Natural killer cell (primary cell): ENCODE data around the gene PYGB. TPM values are rescaled to one million over a fixed set of nuclear protein-coding genes. Genes with fewer than 3 reads are reported as not detected.

Source experiments
- ATAC-seq, 3 donors: fragments of 150-1000 bp in 2 of 3; fragments of 200-7000 bp in 1 of 3; cut with Tn5 transposase; 1 replicate in 1 of 3; 2 replicates in 2 of 3; pipeline ENCODE4 v1.10.0; 2021; ENCODE audit warnings: mild to moderate bottlenecking in 2 of 3, moderate library complexity in 2 of 3
- DNase-seq, 2 donors: peaks; one replicate each; pipeline versions ENCODE4 v3.0.0 to v3.0.0-alpha.2; 2013 to 2021; ENCODE audit warnings: mixed read lengths in 1 of 2
- H3K27ac ChIP-seq: one replicate; pipeline ENCODE4 v1.5.1; 2013; ENCODE audit warnings: mild to moderate bottlenecking, low read length
- H3K27me3 ChIP-seq: one replicate; pipeline ENCODE4 v1.6.1; 2013; ENCODE audit warnings: low read length; ENCODE audit not compliant: control insufficient read depth, insufficient read depth
- H3K36me3 ChIP-seq: one replicate; pipeline ENCODE4 v1.6.1; 2013; ENCODE audit warnings: low read length; ENCODE audit not compliant: control insufficient read depth, insufficient read depth
- H3K4me1 ChIP-seq: one replicate; pipeline ENCODE4 v1.6.1; 2013; ENCODE audit warnings: low read length; ENCODE audit not compliant: control insufficient read depth, insufficient read depth
- H3K4me3 ChIP-seq: one replicate; pipeline ENCODE4 v1.5.1; 2013; ENCODE audit warnings: low read length
- H3K9me3 ChIP-seq: one replicate; pipeline ENCODE4 v1.6.1; 2013; ENCODE audit warnings: low read length; ENCODE audit not compliant: control insufficient read depth, insufficient read depth
- H3K27ac Mint-ChIP-seq, 2 donors: one replicate each; pipeline ENCODE4 v1.8.0; 2022; ENCODE audit warnings: mild to moderate bottlenecking in 2 of 2, mixed read lengths in 2 of 2, moderate library complexity in 1 of 2
- H3K27me3 Mint-ChIP-seq, 2 donors: one replicate each; pipeline ENCODE4 v1.8.0; 2022; ENCODE audit warnings: low read depth in 2 of 2, mixed read lengths in 2 of 2
- H3K36me3 Mint-ChIP-seq: one replicate; pipeline ENCODE4 v1.8.0; 2022; ENCODE audit warnings: mixed read lengths
- H3K4me1 Mint-ChIP-seq, 2 donors: one replicate each; pipeline ENCODE4 v1.8.0; 2022; ENCODE audit warnings: mixed read lengths in 2 of 2
- H3K4me3 Mint-ChIP-seq: one replicate; pipeline ENCODE4 v1.8.0; 2022; ENCODE audit warnings: mild to moderate bottlenecking, moderate library complexity, mixed read lengths
- H3K9me3 Mint-ChIP-seq, 2 donors: one replicate each; pipeline ENCODE4 v1.8.0; 2022; ENCODE audit warnings: mixed read lengths in 2 of 2
- CTCF ChIP-seq: fragments of 200-600 bp; IDR thresholded peaks from one replicate; pipeline ENCODE4 v1.8.0; 2022; ENCODE audit warnings: antibody characterized with exemption
- WGBS: methylation state at CpG from one replicate; pipeline ENCODE4 v1.1.7; 2013; ENCODE audit warnings: missing lambda C conversion rate; ENCODE audit not compliant: insufficient coverage; 5-methylcytosine and 5-hydroxymethylcytosine counted together
- intact Hi-C: fragments of 100-400 bp; cut with micrococcal nuclease; formaldehyde crosslinking; loops from one replicate; pipeline ENCODE4 v1.14.2; 2022
- total RNA-seq, 4 donors: library from RNA; stranded (reverse); fragments of 120-200 nt in 1 of 4; gene quantifications; one replicate each; pipeline versions ENCODE4 v1.2.3 to v1.2.4, GENCODE V29; 2013 to 2022

Gene PYGB
- total RNA-seq, 3 donors from 2014 or later (not counting 1 experiment from before 2014, with no cell fraction given) = 39.4 to 55.4 (median 47.0) TPM

GRCh38 chr20:25292176-25292891 lies 44.4 kb downstream of the PYGB start:
- no peaks in the 10 kb centered on the region for H3K36me3 Mint-ChIP-seq
- H3K9me3 ChIP-seq = no peaks in the 10 kb centered on the region
- 97% methylated on average over 35 of the region's 35 CpGs for WGBS
- H3K4me3 ChIP-seq = no peak overlapping the region
- H3K27ac Mint-ChIP-seq = no peak overlapping the region
- peaks cover 4% of the 10 kb centered on the region for H3K4me1 ChIP-seq
- H3K27me3 ChIP-seq = no peaks in the 10 kb centered on the region
- H3K27me3 Mint-ChIP-seq = no peaks in the 10 kb centered on the region
- H3K4me1 Mint-ChIP-seq = no peaks in the 10 kb centered on the region
- H3K27ac ChIP-seq = no peak overlapping the region
- DNase-seq = no peak
- ATAC-seq = no peak
- H3K36me3 ChIP-seq = peaks cover 17% of the 10 kb centered on the region
- intact Hi-C loops = no loop called here
- no peak for TF ChIP-seq CTCF
- no peaks in the 10 kb centered on the region for H3K9me3 Mint-ChIP-seq
- H3K4me3 Mint-ChIP-seq = no peak overlapping the region

GRCh38 chr20:25293507-25293906 lies 45.6 kb downstream of the PYGB start:
- Mint-ChIP-seq H3K9me3 (no peaks in the 10 kb centered on the region), H3K36me3 (no peaks in the 10 kb centered on the region), H3K27me3 (no peaks in the 10 kb centered on the region), H3K27ac (no peak overlapping the region), H3K4me1 (no peaks in the 10 kb centered on the region), H3K4me3 (no peak overlapping the region)
- DNase-seq = no peak
- Histone ChIP-seq H3K27ac (no peak overlapping the region), H3K4me1 (peaks cover 4% of the 10 kb centered on the region), H3K36me3 (peaks cover 17% of the 10 kb centered on the region), H3K9me3 (no peaks in the 10 kb centered on the region), H3K27me3 (no peaks in the 10 kb centered on the region), H3K4me3 (no peak overlapping the region)
- no peak for ATAC-seq
- intact Hi-C loops = no loop called here
- WGBS = 94% methylated on average over 10 of the region's 10 CpGs
- TF ChIP-seq CTCF = no peak

GRCh38 chr20:25293910-25294458 lies 46.1 kb downstream of the PYGB start:
- no peak for ATAC-seq
- DNase-seq = no peak
- no peak overlapping the region for H3K27ac ChIP-seq
- no peak overlapping the region for H3K4me3 ChIP-seq
- intact Hi-C loops = loop anchor here (1.0 kb wide), 1 partner anchor 105 kb away; no protein-coding TSS in a partner anchor
- H3K27me3 ChIP-seq = no peaks in the 10 kb centered on the region
- no peaks in the 10 kb centered on the region for H3K9me3 Mint-ChIP-seq
- H3K4me1 ChIP-seq = peaks cover 4% of the 10 kb centered on the region
- peak overlapping the region; percentile 38 for H3K27ac Mint-ChIP-seq
- H3K36me3 Mint-ChIP-seq = no peaks in the 10 kb centered on the region
- WGBS = 95% methylated on average over 13 of the region's 13 CpGs
- H3K4me1 Mint-ChIP-seq = no peaks in the 10 kb centered on the region
- no peak overlapping the region for H3K4me3 Mint-ChIP-seq
- no peaks in the 10 kb centered on the region for H3K9me3 ChIP-seq
- H3K27me3 Mint-ChIP-seq = no peaks in the 10 kb centered on the region
- H3K36me3 ChIP-seq = peaks cover 17% of the 10 kb centered on the region
- TF ChIP-seq CTCF = no peak
